ENCODE measurements around the gene WEE2.
"Not testable (repeated sequence)": the region's sequence is repeated elsewhere in the genome, so short reads cannot be mapped to it uniquely, and the experiment has no call there.

Gene WEE2

DNA sequence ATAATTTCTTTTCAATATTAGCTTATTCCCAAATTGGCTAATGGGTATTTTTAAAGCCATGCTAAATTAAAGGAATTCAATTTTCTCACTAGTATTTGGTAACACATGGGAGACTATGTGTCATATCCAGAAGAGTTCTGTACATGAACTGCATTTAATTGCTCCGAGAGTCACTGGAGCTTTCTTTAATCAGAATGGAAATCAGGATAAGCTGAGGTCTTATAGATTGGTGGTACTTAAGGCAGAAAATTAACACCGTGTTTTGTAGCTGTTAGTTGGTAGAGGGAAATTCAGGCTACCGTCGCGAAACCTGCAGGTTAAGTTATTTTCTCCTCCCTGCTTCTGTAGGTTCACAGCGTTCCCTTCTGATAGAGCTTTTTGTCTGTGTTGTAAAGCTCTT, at the start of gene WEE2:
Gene WEE2 (plus strand): TSS at position 3 of the 400 bp plus-strand sequence. CDS start 406 bp downstream, outside the sequence.
- DNase-seq (ENCODE audit: low spot score), result no peak

- DNase-seq (ENCODE audit: low spot score), result no peak
Measured at GRCh38 chr7:141659501-141659900, 48.7 kb upstream of the WEE2 start.

DNA sequence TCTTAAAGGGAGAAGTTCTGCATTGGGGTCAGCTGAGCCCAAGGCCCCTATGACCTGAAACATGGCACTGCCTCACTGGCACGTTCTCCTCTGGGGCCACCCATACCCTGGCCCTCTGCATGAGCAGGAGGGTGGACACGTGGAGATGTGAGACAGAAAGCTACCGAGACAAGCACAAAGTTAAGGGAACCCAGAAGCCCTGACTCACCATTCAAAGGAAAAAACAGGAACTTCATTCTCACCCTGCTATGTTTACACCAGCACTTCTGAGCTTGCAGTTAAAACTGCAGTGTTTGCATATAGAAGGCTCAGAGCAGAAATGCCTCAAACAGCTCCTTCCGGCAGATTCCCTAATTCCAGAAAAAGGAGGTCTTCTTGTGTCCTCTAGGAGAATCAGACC, 47.9 kb upstream of the WEE2 start:
- no peak for DNase-seq (ENCODE audit: low spot score)

DNA sequence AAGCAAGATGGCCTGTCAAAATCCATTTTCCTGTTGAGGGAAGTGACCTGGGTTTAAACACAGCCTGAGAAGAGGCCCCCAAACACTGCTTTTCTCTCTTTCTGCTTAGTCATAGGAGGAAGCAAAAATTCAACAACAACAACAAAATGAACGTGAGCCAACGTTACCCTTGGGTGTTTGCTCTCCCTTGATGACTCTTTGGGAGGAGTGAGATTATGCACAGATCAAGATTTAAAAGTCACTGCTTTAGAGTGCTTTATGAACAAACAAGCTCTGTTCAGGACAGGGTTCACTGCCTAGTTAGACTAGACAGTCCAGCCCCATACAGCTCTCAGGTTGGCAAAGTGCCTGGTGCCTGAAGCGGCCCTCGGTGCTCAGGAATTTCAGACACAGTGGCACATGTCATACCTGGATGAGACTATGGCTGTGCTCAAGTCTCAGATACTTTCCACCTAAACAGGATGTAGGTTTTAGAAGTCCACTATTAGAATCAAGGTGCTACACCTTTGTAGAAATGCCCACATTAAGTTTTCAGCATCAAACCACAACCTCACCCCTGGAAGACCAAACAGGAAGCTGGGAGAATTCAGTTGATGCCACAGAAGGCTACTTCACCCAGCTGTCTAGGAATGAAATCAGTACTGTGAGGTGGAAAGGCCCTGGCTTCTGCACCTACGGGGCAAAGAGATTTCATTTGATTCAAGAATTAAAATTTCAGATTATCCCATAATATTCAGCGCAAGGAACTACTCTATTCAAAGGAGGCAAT, 44.9 kb upstream of the WEE2 start:
- DNase-seq (ENCODE audit: low spot score), result no peak

- DNase-seq (ENCODE audit: low spot score), result peak; percentile 29
Measured at GRCh38 chr7:141664450-141664849, 43.7 kb upstream of the WEE2 start.

- DNase-seq (ENCODE audit: low spot score), result no peak
Measured at GRCh38 chr7:141665208-141666035, 42.7 kb upstream of the WEE2 start.

GRCh38 chr7:141666071-141666470, 42.1 kb upstream of the WEE2 start:
- DNase-seq (ENCODE audit: low spot score), result no peak

GRCh38 chr7:141668853-141669252, 39.3 kb upstream of the WEE2 start:
- DNase-seq (ENCODE audit: low spot score), result no peak

- DNase-seq (ENCODE audit: low spot score), result no peak
Measured at GRCh38 chr7:141671705-141672496, 36.3 kb upstream of the WEE2 start.

DNA sequence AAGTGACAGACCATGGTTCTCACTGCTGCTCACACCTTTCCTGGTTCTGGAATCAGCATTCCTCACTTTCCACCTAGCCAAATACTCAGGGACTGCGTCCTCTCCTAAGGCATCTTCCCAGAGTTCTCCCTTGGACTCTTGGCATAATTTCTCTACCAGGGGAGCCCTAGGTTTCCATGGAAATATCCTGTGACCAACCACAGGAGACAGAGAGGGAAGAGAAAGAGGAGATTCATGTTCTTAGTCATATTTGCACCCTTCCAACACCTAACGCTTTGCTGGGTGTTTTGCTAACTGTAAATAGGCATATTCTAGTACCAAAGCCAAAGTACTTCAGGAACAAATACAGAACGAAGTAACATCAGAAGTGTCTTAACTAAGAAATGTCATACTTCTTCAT, 34.8 kb upstream of the WEE2 start:
- no peak for DNase-seq (ENCODE audit: low spot score)

DNA sequence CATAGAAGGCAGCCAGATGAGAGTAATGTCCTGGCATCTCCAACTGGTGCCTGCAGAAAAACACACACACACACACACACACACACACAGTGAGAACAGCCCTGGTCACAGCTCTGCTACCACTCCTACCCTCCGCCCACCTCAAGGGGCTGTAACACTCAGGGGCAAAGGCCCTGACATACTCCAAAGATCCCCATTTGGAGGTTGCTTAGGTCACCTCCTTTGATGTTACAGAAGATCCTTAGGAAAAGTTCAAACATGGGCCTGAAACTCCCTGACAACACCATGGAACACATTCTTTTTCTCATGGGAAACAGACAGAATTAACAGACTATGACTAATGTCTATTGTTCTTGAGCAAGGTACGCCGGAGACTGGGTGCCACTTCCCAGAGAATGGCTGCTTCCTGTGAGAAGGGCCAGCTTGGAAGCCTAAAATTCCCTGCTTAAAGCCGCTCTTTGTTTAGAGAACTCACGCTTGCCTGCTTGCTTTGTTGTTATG, 33.9 kb upstream of the WEE2 start:
- no peak for DNase-seq (ENCODE audit: low spot score)

DNA sequence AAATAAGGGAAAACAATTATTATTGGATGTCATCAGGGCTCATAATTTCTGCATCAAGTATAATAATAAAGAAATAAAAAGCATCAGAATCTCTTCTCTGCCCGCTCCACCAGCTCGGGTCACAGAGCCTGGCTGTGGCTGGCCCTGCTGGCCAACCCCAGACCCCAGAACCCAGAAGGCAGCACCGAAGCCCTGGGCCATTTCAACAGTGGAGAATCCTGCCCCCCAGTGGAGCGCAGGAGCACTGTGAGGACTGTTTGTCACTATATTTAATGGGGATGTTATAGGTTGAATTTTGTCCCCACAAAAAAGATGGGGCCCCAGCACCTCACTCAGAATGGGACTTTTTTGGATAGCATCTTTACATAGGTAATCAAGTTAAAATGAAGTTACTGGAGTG, 33.5 kb upstream of the WEE2 start:
- no peak for DNase-seq (ENCODE audit: low spot score)

DNA sequence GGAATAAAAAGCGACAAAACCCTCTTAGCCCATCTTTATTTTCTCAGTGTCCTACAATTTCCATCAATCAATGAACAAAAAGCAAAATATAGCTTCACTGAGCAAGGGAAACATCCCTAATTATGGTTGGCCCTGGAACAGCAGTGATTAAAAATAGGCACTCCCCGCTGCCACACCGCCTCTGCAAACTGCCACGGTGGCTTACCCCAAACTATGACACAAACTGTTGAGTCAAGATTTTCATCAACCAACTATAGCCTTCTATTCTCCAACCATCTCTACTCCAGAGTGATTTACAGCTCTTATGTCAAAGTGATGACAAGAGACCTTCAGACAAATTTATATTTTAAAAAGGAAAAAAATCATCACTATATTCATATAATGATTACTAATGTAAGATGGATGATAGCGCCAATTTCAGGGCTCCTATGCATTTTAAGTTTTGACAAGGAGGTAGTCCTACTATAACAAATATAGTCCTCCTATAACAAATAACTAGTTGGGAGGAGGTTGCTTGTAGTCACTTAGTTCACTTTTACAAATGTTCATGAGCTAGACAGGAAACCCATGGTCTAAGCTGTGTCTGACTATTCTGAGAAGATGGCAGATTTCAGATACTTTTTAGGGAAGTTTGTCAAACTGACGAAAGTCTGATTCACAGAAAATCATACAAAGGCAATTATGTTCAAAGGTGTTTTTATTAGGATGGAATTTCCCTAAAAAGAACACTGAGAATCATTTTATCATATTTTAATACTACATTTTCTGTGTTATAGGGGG, 32.5 kb upstream of the WEE2 start:
- DNase-seq (ENCODE audit: low spot score), result no peak

GRCh38 chr7:141676618-141677017, 31.5 kb upstream of the WEE2 start:
- no peak for DNase-seq (ENCODE audit: low spot score)

GRCh38 chr7:141679014-141679413, 29.1 kb upstream of the WEE2 start:
- DNase-seq (ENCODE audit: low spot score), result no peak

- no peak for DNase-seq (ENCODE audit: low spot score)
Measured at GRCh38 chr7:141685285-141686023, 22.7 kb upstream of the WEE2 start.

GRCh38 chr7:141686074-141686473, 22.1 kb upstream of the WEE2 start:
- no peak for DNase-seq (ENCODE audit: low spot score)

DNA sequence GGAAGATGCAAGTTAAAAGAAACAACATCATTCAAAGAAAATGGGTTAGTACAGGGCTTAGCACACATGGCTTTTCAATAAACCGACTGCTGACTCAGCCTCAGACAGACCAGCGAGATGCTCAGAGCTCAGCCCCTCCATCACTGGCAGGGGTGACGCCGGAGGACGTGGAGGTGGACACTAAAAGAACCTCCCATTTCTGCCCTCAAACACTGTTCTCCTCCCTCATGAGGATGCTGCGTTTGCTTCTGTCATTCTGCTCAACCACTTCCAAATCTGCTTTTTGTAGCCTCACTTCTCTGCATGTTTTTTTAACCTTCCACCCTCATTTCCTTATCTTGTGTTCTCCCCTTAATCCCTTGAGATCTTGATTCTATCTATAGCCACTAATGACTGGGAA, 21.5 kb upstream of the WEE2 start:
- no peak for DNase-seq (ENCODE audit: low spot score)

DNA sequence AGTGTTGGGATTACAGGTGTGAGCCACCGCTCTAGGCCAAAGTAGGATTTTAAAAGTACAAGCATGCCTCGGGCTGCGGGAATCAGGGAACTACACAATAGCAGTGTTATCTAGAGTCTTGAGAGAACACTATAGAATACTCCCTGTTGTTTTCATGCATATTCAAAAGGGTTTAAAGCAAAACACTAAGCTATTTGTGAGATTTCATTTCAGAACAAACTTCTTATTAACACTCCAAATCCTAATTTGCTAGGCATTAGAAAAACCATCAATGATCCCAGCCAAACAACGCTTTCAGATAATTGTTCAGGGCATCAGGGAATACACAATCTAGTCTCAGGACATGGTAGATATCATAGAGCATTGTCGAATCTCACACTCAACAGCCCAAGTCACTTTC, 20.1 kb upstream of the WEE2 start:
- DNase-seq (ENCODE audit: low spot score), result no peak

- DNase-seq (ENCODE audit: low spot score), result not testable (repeated sequence)
Measured at GRCh38 chr7:141689072-141689825, 18.9 kb upstream of the WEE2 start.
